ENCODE measurements around the gene TNRC18.

Gene TNRC18

GRCh38 chr7:5432691-5433090 is 9.1 kb upstream of the TNRC18 start:
- no peak for TF ChIP-seq EZH2phosphoT487 (IDR thresholded peaks at IDR 0.05; ENCODE audit: borderline replicate concordance)
- no peak for TF ChIP-seq CTCF (conservative IDR thresholded peaks at IDR 0.05; ENCODE audit: low read length)
- Histone ChIP-seq H3K79me2 (ENCODE audit: insufficient read depth, low read length) (peaks cover 57% of the 10 kb centered on the region), H2AFZ (ENCODE audit: low read length) (no peak overlapping the region), H3K9me3 (ENCODE audit: insufficient read depth, low read depth, low read length) (no peaks in the 10 kb centered on the region), H3K4me3 (ENCODE audit: low read length, poor library complexity, severe bottlenecking) (no peak overlapping the region), H3K9ac (ENCODE audit: low read depth, low read length, poor library complexity, severe bottlenecking) (no peak overlapping the region), H3F3A (ENCODE audit: low read depth) (no peaks in the 10 kb centered on the region), H4K20me1 (ENCODE audit: insufficient read depth, low read length, poor library complexity, severe bottlenecking) (peaks cover 13% of the 10 kb centered on the region), H3K4me1 (ENCODE audit: insufficient read depth, low read length, poor library complexity, severe bottlenecking) (peaks cover 18% of the 10 kb centered on the region), H3K4me2 (ENCODE audit: low read depth, low read length, poor library complexity, severe bottlenecking) (no peak overlapping the region), H3K27me3 (ENCODE audit: insufficient read depth, low read length, poor library complexity, severe bottlenecking) (no peaks in the 10 kb centered on the region), H3K9me2 (replicated peaks; ENCODE audit: low read depth, low read length) (no peaks in the 10 kb centered on the region), H3K36me3 (ENCODE audit: insufficient read depth, low read length) (no peaks in the 10 kb centered on the region)

- Histone ChIP-seq H3K4me2 (ENCODE audit: low read depth, low read length, poor library complexity, severe bottlenecking) (no peak overlapping the region), H3K9ac (ENCODE audit: low read depth, low read length, poor library complexity, severe bottlenecking) (no peak overlapping the region), H3K4me3 (ENCODE audit: low read length, poor library complexity, severe bottlenecking) (no peak overlapping the region), H3K36me3 (ENCODE audit: insufficient read depth, low read length) (no peaks in the 10 kb centered on the region), H3K4me1 (ENCODE audit: insufficient read depth, low read length, poor library complexity, severe bottlenecking) (peaks cover 18% of the 10 kb centered on the region), H4K20me1 (ENCODE audit: insufficient read depth, low read length, poor library complexity, severe bottlenecking) (peaks cover 13% of the 10 kb centered on the region), H3K79me2 (ENCODE audit: insufficient read depth, low read length) (peaks cover 68% of the 10 kb centered on the region), H3K27me3 (ENCODE audit: insufficient read depth, low read length, poor library complexity, severe bottlenecking) (no peaks in the 10 kb centered on the region), H3K9me2 (replicated peaks; ENCODE audit: low read depth, low read length) (no peaks in the 10 kb centered on the region), H3K9me3 (ENCODE audit: insufficient read depth, low read depth, low read length) (no peaks in the 10 kb centered on the region), H2AFZ (ENCODE audit: low read length) (no peak overlapping the region), H3F3A (ENCODE audit: low read depth) (no peaks in the 10 kb centered on the region)
- TF ChIP-seq EZH2phosphoT487 (IDR thresholded peaks at IDR 0.05; ENCODE audit: borderline replicate concordance) (no peak), CTCF (conservative IDR thresholded peaks at IDR 0.05; ENCODE audit: low read length) (no peak)
Observed at GRCh38 chr7:5431560-5432015, 8.0 kb upstream of the TNRC18 start.

- no peaks in the 10 kb centered on the region for H3K36me3 ChIP-seq (ENCODE audit: insufficient read depth, low read length)
- H3K9me2 ChIP-seq (replicated peaks; ENCODE audit: low read depth, low read length), result no peaks in the 10 kb centered on the region
- peak overlapping the region; percentile 89 for H3K4me2 ChIP-seq (ENCODE audit: low read depth, low read length, poor library complexity, severe bottlenecking)
- no peaks in the 10 kb centered on the region for H3K27me3 ChIP-seq (ENCODE audit: insufficient read depth, low read length, poor library complexity, severe bottlenecking)
- H3K4me3 ChIP-seq (ENCODE audit: low read length, poor library complexity, severe bottlenecking), result peak overlapping the region; percentile 79
- peaks cover 18% of the 10 kb centered on the region for H3K4me1 ChIP-seq (ENCODE audit: insufficient read depth, low read length, poor library complexity, severe bottlenecking)
- peak overlapping the region; percentile 95 for H3K9ac ChIP-seq (ENCODE audit: low read depth, low read length, poor library complexity, severe bottlenecking)
- H3K79me2 ChIP-seq (ENCODE audit: insufficient read depth, low read length), result peaks cover 75% of the 10 kb centered on the region
- peaks cover 13% of the 10 kb centered on the region for H4K20me1 ChIP-seq (ENCODE audit: insufficient read depth, low read length, poor library complexity, severe bottlenecking)
- H2AFZ ChIP-seq (ENCODE audit: low read length), result no peak overlapping the region
- TF ChIP-seq EZH2phosphoT487 (IDR thresholded peaks at IDR 0.05; ENCODE audit: borderline replicate concordance), result no peak
- no peak for TF ChIP-seq CTCF (conservative IDR thresholded peaks at IDR 0.05; ENCODE audit: low read length)
- H3K9me3 ChIP-seq (ENCODE audit: insufficient read depth, low read depth, low read length), result no peaks in the 10 kb centered on the region
- H3F3A ChIP-seq (ENCODE audit: low read depth), result no peaks in the 10 kb centered on the region
Observed at GRCh38 chr7:5430612-5430947, 6.9 kb upstream of the TNRC18 start.
